Body of pancreas (tissue), 4 donors: ENCODE results near the gene VEZT.
"Not testable (repeated sequence)": the region's sequence is repeated elsewhere in the genome, so short reads cannot be mapped to it uniquely, and the experiment has no call there.

Experiments used
- POLR2A ChIP-seq, 3 donors: fragments of 450-650 bp; IDR thresholded peaks; one replicate each; pipeline ENCODE4 v1.6.1; 2016; ENCODE audit warnings: antibody characterized with exemption in 3 of 3, mild to moderate bottlenecking in 2 of 3
- TF ChIP-seq, protein P1 (sequence below), 7 experiments: fragments of 450-650 bp in 4 of 7; fragments of 200-600 bp in 3 of 7; sonication (generic) in 3 of 7; IDR thresholded peaks; one replicate each; pipeline ENCODE4 v1.5.1; 2016 to 2019; ENCODE audit warnings: antibody characterized with exemption in 7 of 7

GRCh38 chr12:95324246-95324645 is 106.6 kb downstream of the VEZT start:
- TF ChIP-seq, protein P1, sequence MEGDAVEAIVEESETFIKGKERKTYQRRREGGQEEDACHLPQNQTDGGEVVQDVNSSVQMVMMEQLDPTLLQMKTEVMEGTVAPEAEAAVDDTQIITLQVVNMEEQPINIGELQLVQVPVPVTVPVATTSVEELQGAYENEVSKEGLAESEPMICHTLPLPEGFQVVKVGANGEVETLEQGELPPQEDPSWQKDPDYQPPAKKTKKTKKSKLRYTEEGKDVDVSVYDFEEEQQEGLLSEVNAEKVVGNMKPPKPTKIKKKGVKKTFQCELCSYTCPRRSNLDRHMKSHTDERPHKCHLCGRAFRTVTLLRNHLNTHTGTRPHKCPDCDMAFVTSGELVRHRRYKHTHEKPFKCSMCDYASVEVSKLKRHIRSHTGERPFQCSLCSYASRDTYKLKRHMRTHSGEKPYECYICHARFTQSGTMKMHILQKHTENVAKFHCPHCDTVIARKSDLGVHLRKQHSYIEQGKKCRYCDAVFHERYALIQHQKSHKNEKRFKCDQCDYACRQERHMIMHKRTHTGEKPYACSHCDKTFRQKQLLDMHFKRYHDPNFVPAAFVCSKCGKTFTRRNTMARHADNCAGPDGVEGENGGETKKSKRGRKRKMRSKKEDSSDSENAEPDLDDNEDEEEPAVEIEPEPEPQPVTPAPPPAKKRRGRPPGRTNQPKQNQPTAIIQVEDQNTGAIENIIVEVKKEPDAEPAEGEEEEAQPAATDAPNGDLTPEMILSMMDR (IDR thresholded peaks at IDR 0.05): not testable (repeated sequence)
- TF ChIP-seq POLR2A (IDR thresholded peaks at IDR 0.05): not testable (repeated sequence)
